ENCODE data around the gene FBXO27. TPM values are rescaled to one million over a fixed set of nuclear protein-coding genes. Genes with fewer than 3 reads are reported as not detected.
A peak's percentile ranks its signal among the peaks of the same experiment; 100 is the strongest.

FBXO27 gene
- total RNA-seq, 2 experiments from 2014 or later: 1.0 to 1.8 TPM

GRCh38 chr19:38977445-38978325 is 54.7 kb downstream of the FBXO27 start:
- H3K9me3 Mint-ChIP-seq: peaks cover 5% of the 10 kb centered on the region
- H3K36me3 Mint-ChIP-seq (ENCODE audit: low read depth): no peaks in the 10 kb centered on the region
- no peak overlapping the region for H3K4me3 Mint-ChIP-seq
- CTCF ChIA-PET: interaction anchor here (0.6 to 1.3 kb wide), 4 partner anchors 16 to 160 kb away, joined by 3 to 5 read pairs (median 4); no protein-coding TSS in a partner anchor
- H3K27ac Mint-ChIP-seq: no peak overlapping the region
- DNase-seq: peak; percentile 76
- peaks cover 20% of the 10 kb centered on the region for H3K4me1 Mint-ChIP-seq (ENCODE audit: low read depth)
- H3K27me3 Mint-ChIP-seq (ENCODE audit: low read depth): peaks cover 23% of the 10 kb centered on the region
- intact Hi-C loops (cut with micrococcal nuclease): loop anchor here (1.0 kb wide), 1 partner anchor 15 kb away; no protein-coding TSS in a partner anchor

DNA sequence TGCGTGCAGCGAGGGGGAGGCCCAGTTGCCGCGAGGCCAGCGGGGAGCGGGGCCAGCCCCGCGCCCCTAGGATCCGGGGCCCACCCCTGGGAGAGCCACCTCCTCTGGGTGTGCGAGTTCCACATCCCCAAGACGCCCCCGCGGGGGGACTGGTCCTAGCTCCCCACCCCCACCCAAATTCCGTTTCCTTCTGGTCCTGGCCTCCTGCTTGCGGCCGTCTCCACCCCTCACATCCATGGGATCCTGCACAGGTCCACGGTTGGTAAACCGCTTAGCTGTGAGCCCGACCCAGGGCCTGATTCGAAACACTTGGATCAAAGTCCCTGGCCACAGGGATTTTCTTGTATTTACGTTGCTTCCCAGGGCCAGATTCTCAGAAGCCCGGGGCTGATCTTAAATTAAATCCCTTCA is 56.5 kb downstream of the FBXO27 start:
- H3K36me3 Mint-ChIP-seq (ENCODE audit: low read depth): no peaks in the 10 kb centered on the region
- H3K4me3 Mint-ChIP-seq: peak overlapping the region; percentile 41
- peaks cover 20% of the 10 kb centered on the region for H3K4me1 Mint-ChIP-seq (ENCODE audit: low read depth)
- CTCF ChIA-PET: interaction anchor here (0.6 to 1.2 kb wide), 2 partner anchors 9 to 488 kb away, joined by 3 to 4 read pairs; no protein-coding TSS in a partner anchor
- no peak overlapping the region for H3K27ac Mint-ChIP-seq
- DNase-seq: no peak
- peaks cover 5% of the 10 kb centered on the region for H3K9me3 Mint-ChIP-seq
- peaks cover 23% of the 10 kb centered on the region for H3K27me3 Mint-ChIP-seq (ENCODE audit: low read depth)
- intact Hi-C loops (cut with micrococcal nuclease): no loop called here

- peaks cover under 1% of the 10 kb centered on the region for H3K9me3 Mint-ChIP-seq
- H3K27me3 Mint-ChIP-seq (ENCODE audit: low read depth): peaks cover 23% of the 10 kb centered on the region
- H3K36me3 Mint-ChIP-seq (ENCODE audit: low read depth): no peaks in the 10 kb centered on the region
- intact Hi-C loops (cut with micrococcal nuclease): no loop called here
- no peak within 1 kb of the TSS for H3K27ac Mint-ChIP-seq
- DNase-seq: no peak
- CTCF ChIA-PET: interaction anchor here (1.2 kb wide), 1 partner anchor 9 kb away, joined by 3 read pairs; no protein-coding TSS in a partner anchor
- H3K4me1 Mint-ChIP-seq (ENCODE audit: low read depth): peaks cover 20% of the 10 kb centered on the region
- peak within 1 kb of the TSS; percentile 41 for H3K4me3 Mint-ChIP-seq
These were observed 57.0 kb downstream of the FBXO27 start, which contains the start of gene FBXO17 for GRCh38 chr19:38975214-38975860. Gene FBXO17 (minus strand): TSS chr19:38975742. CDS start chr19:38950319, 25,423 bp downstream.

GRCh38 chr19:38974624-38975213 is 57.6 kb downstream of the FBXO27 start:
- no peaks in the 10 kb centered on the region for H3K36me3 Mint-ChIP-seq (ENCODE audit: low read depth)
- no peak overlapping the region for H3K4me3 Mint-ChIP-seq
- peaks cover 20% of the 10 kb centered on the region for H3K4me1 Mint-ChIP-seq (ENCODE audit: low read depth)
- intact Hi-C loops (cut with micrococcal nuclease): no loop called here
- CTCF ChIA-PET: no interaction called here
- H3K27ac Mint-ChIP-seq: no peak overlapping the region
- no peak for DNase-seq
- peaks cover 23% of the 10 kb centered on the region for H3K27me3 Mint-ChIP-seq (ENCODE audit: low read depth)
- H3K9me3 Mint-ChIP-seq: no peaks in the 10 kb centered on the region

Other genes starting within 250 kb of the FBXO27 start
- not detected for gene LGALS7B, start 243.3 kb downstream of the FBXO27 start, total RNA-seq
- gene LGALS4, start 219.6 kb downstream of the FBXO27 start, total RNA-seq: not detected
- 100 to 1,000 TPM; 137 to 145 TPM for gene ECH1, start 200.8 kb downstream of the FBXO27 start, total RNA-seq
- gene HNRNPL, start 182.6 kb downstream of the FBXO27 start, total RNA-seq: 100 to 1,000 TPM; 777 to 829 TPM
- 100 to 1,000 TPM; 107 to 117 TPM for gene RINL, start 154.3 kb downstream of the FBXO27 start, total RNA-seq
- gene SIRT2, start 132.9 kb downstream of the FBXO27 start, total RNA-seq: 10 to 100 TPM; 18.2 to 19.6 TPM
- 10 to 100 TPM; 47.2 to 52.7 TPM for gene NFKBIB, start 132.6 kb downstream of the FBXO27 start, total RNA-seq
- under 1 TPM; 0.26 to 0.44 TPM for gene CCER2, start 120.4 kb downstream of the FBXO27 start, total RNA-seq
- gene SARS2, start 101.8 kb downstream of the FBXO27 start, total RNA-seq: 10 to 100 TPM; 43.6 to 52.6 TPM
- gene MRPS12, start 101.6 kb downstream of the FBXO27 start, total RNA-seq: 10 to 100 TPM; 49.0 to 56.0 TPM
- under 1 TPM in 1 of 2 experiments, not detected in 1; 0.07 TPM for gene FBXO17, start 56.8 kb downstream of the FBXO27 start, total RNA-seq
- gene ACP7, start 51.8 kb upstream of the FBXO27 start, total RNA-seq: not detected
- gene PAK4, start 93.2 kb upstream of the FBXO27 start, total RNA-seq: 10 to 100 TPM; 16.9 to 18.1 TPM
- gene NCCRP1, start 164.4 kb upstream of the FBXO27 start, total RNA-seq: not detected
- gene SYCN, start 171.7 kb upstream of the FBXO27 start, total RNA-seq: not detected
- 1 to 10 TPM; 1.2 to 1.3 TPM for gene IFNL3, start 212.5 kb upstream of the FBXO27 start, total RNA-seq
- gene IFNL4, start 216.3 kb upstream of the FBXO27 start, total RNA-seq: not detected
- under 1 TPM; 0.69 to 0.93 TPM for gene IFNL2, start 235.8 kb upstream of the FBXO27 start, total RNA-seq